ENCODE results near the gene GPR107.

DNA sequence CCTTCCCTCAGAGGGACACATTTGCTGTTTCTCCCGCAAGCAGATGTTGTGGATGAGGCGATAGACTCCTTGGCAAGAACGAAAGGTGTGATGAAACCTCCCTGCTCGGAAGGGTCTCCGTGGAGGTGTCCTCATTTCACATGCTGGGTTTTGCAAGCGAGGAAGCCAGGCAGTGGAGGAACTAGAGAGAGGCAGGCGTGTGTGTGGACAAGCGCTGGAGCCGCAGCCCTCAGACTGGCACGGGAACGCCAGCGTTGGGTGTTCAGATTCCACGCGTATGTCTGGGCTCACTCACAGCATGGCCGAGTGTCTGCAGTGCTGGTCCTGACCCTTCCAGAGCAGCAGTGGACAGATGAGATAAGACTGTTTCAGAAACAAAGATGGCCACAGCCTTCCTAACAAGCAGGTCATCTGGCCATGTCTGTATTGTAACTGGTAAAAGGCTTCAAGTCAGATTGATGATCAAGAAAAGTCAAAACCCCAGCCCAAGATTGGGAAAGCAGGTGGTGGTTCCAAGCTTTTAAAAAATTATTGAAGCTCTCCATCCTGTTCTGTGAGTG, 83.5 kb downstream of the GPR107 start:
- no peak for TF ChIP-seq CTCF (IDR thresholded peaks at IDR 0.05)
- TF ChIP-seq ZFX (IDR thresholded peaks at IDR 0.05; ENCODE audit: borderline replicate concordance): no peak
